BJ (cell line): Measurements from ENCODE around the gene KLHL29. TPM values are rescaled to one million over a fixed set of nuclear protein-coding genes. Genes with fewer than 3 reads are reported as not detected.

ENCODE experiments used
- CTCF ChIA-PET: fragments of 350-600 bp; formaldehyde crosslinking; extraction: SDS; loops from one replicate; lab custom pipeline; 2021; ENCODE audit warnings: antibody characterized with exemption, inconsistent platforms; lab: Yijun Ruan, JAX
- POLR2A ChIA-PET: fragments of 300-600 bp; sonication (Branson Sonifier 250); formaldehyde crosslinking; extraction: SDS; loops from one replicate; lab custom pipeline; 2021; ENCODE audit warnings: antibody characterized with exemption; lab: Charles Lee
- DNase-seq: peaks from one replicate; pipeline ENCODE4 v3.0.0-alpha.2; 2011; ENCODE audit warnings: low read depth
- H3K27me3 ChIP-seq: 2 replicates; pipeline ENCODE4 v1.6.0; 2011; ENCODE audit warnings: low read length; ENCODE audit not compliant: control insufficient read depth, insufficient read depth
- H3K36me3 ChIP-seq: 2 replicates; pipeline ENCODE4 v1.5.1; 2011; ENCODE audit warnings: low read length; ENCODE audit not compliant: control insufficient read depth, insufficient read depth
- H3K4me3 ChIP-seq: 2 replicates; pipeline ENCODE4 v1.5.1; 2011; ENCODE audit warnings: low read depth, mild to moderate bottlenecking, control low read depth, low read length
- CTCF ChIP-seq: IDR thresholded peaks from 2 replicates; pipeline ENCODE4 v1.5.1; 2011; ENCODE audit warnings: low read depth, mild to moderate bottlenecking, control low read depth, inconsistent platforms, low read length, moderate library complexity; ENCODE audit not compliant: insufficient read depth
- polyA plus RNA-seq: library from polyadenylated mRNA; depleted of rRNA; stranded (reverse); fragments of >200 nt; gene quantifications from 2 replicates; pipeline ENCODE4 v1.2.3, GENCODE V29; 2011

Gene KLHL29
- polyA plus RNA-seq, 1 experiment: 10.0 TPM

GRCh38 chr2:23614701-23615100 is 229.7 kb downstream of the KLHL29 start:
- DNase-seq: no peak
- H3K27me3 ChIP-seq: no peaks in the 10 kb centered on the region
- no peaks in the 10 kb centered on the region for H3K36me3 ChIP-seq
- TF ChIP-seq CTCF: no peak
- ChIA-PET POLR2A (no interaction called here), CTCF (interaction anchor here (1.8 kb wide), 1 partner anchor 10 kb away, joined by 6 read pairs; no protein-coding TSS in a partner anchor)
- H3K4me3 ChIP-seq: no peak overlapping the region

GRCh38 chr2:23615216-23616020 is 230.4 kb downstream of the KLHL29 start:
- DNase-seq: no peak
- ChIA-PET CTCF (interaction anchor here (1.8 kb wide), 1 partner anchor 9 kb away, joined by 6 read pairs; no protein-coding TSS in a partner anchor), POLR2A (no interaction called here)
- Histone ChIP-seq H3K27me3 (no peaks in the 10 kb centered on the region), H3K4me3 (no peak overlapping the region), H3K36me3 (no peaks in the 10 kb centered on the region)
- no peak for TF ChIP-seq CTCF

GRCh38 chr2:23616630-23617029 is 231.7 kb downstream of the KLHL29 start:
- H3K27me3 ChIP-seq: no peaks in the 10 kb centered on the region
- POLR2A ChIA-PET: no interaction called here
- no peaks in the 10 kb centered on the region for H3K36me3 ChIP-seq
- TF ChIP-seq CTCF: no peak
- no peak overlapping the region for H3K4me3 ChIP-seq
- CTCF ChIA-PET: interaction anchor here (0.8 to 1.7 kb wide), 5 partner anchors 10 to 263 kb away, joined by 3 to 5 read pairs (median 3); no protein-coding TSS in a partner anchor
- DNase-seq: no peak

- Histone ChIP-seq H3K36me3 (no peaks in the 10 kb centered on the region), H3K27me3 (no peaks in the 10 kb centered on the region), H3K4me3 (no peak overlapping the region)
- DNase-seq: peak; percentile 58
- ChIA-PET CTCF (interaction anchor here (0.6 to 1.8 kb wide), 12 partner anchors 9 to 1351 kb away, joined by 3 to 6 read pairs (median 3); no protein-coding TSS in a partner anchor), POLR2A (no interaction called here)
- peak; percentile 82 for TF ChIP-seq CTCF
These were observed 232.3 kb downstream of the KLHL29 start for GRCh38 chr2:23617167-23617810.

GRCh38 chr2:23617811-23618215 is 232.8 kb downstream of the KLHL29 start:
- no peaks in the 10 kb centered on the region for H3K36me3 ChIP-seq
- POLR2A ChIA-PET: no interaction called here
- DNase-seq: no peak
- H3K4me3 ChIP-seq: no peak overlapping the region
- CTCF ChIA-PET: interaction anchor here (0.6 to 1.8 kb wide), 10 partner anchors 9 to 1351 kb away, joined by 3 to 6 read pairs (median 3); no protein-coding TSS in a partner anchor
- H3K27me3 ChIP-seq: no peaks in the 10 kb centered on the region
- TF ChIP-seq CTCF: no peak
